SK-N-SH (cell line): Measurements from ENCODE around the gene MARCHF4. TPM values are rescaled to one million over a fixed set of nuclear protein-coding genes. Genes with fewer than 3 reads are reported as not detected.

ENCODE experiments used
- CTCF ChIA-PET: fragments of 300-600, 350-600 bp; formaldehyde crosslinking; extraction: SDS; loops from one replicate; lab custom pipeline; 2021; lab: Yijun Ruan, JAX
- POLR2A ChIA-PET: fragments of 350-600 bp; sonication (Branson Sonifier 250); formaldehyde crosslinking; extraction: SDS; loops from one replicate; lab custom pipeline; 2020; ENCODE audit warnings: antibody characterized with exemption, inconsistent platforms; lab: Yijun Ruan, JAX
- DNase-seq: peaks from one replicate; pipeline ENCODE4 v3.0.0; 2012
- H2AFZ ChIP-seq: fragments of 200-600 bp; sonication (generic); 2 replicates; pipeline ENCODE4 v1.8.1; 2016; ENCODE audit warnings: antibody characterized with exemption, mild to moderate bottlenecking, low read depth
- H3F3A ChIP-seq: fragments of 200-600 bp; sonication (generic); replicated peaks from 2 replicates; pipeline ENCODE3; 2016; ENCODE audit warnings: antibody characterized with exemption, mild to moderate bottlenecking; ENCODE audit not compliant: insufficient read depth
- H3K27ac ChIP-seq, 2 experiments: fragments of 200-500 bp in 1 of 2; fragments of 200-600 bp in 1 of 2; sonication (Bioruptor generic) in 1 of 2; sonication (generic), shearing (Covaris generic) in 1 of 2; 2 replicates each; pipeline versions ENCODE4 v1.5.1 to v1.6.1; 2014 to 2016; ENCODE audit warnings: low read depth in 2 of 2, inconsistent platforms in 1 of 2, low read length in 1 of 2, mild to moderate bottlenecking in 1 of 2, mixed read lengths in 1 of 2
- H3K27me3 ChIP-seq: fragments of 200-600 bp; sonication (generic), shearing (Covaris generic); 2 replicates; pipeline ENCODE4 v1.6.1; 2016; ENCODE audit warnings: mixed run types; ENCODE audit not compliant: insufficient read depth
- H3K36me3 ChIP-seq, 2 experiments: fragments of 200-500 bp in 1 of 2; fragments of 200-600 bp in 1 of 2; sonication (Bioruptor generic) in 1 of 2; sonication (generic) in 1 of 2; replicated peaks in 1 of 2; 2 replicates each; pipeline versions ENCODE3 to v1.5.1; 2014 to 2016; ENCODE audit warnings: low read length in 1 of 2, mild to moderate bottlenecking in 1 of 2; ENCODE audit not compliant: insufficient read depth in 2 of 2, control insufficient read depth in 1 of 2
- H3K4me1 ChIP-seq, 2 experiments: fragments of 200-500 bp in 1 of 2; fragments of 200-600 bp in 1 of 2; sonication (Bioruptor generic) in 1 of 2; sonication (generic), shearing (Covaris generic) in 1 of 2; 2 replicates each; pipeline versions ENCODE4 v1.5.1 to v1.6.1; 2014 to 2016; ENCODE audit warnings: low read depth in 1 of 2, low read length in 1 of 2, mixed run types in 1 of 2; ENCODE audit not compliant: insufficient read depth in 2 of 2, control insufficient read depth in 1 of 2
- H3K4me2 ChIP-seq: fragments of 200-600 bp; sonication (generic), shearing (Covaris generic); 2 replicates; pipeline ENCODE4 v1.6.1; 2017; ENCODE audit warnings: mixed run types
- H3K4me3 ChIP-seq, 2 experiments: fragments of 200-500 bp in 1 of 2; fragments of 200-600 bp in 1 of 2; sonication (Bioruptor generic) in 1 of 2; sonication (generic), shearing (Covaris generic) in 1 of 2; 2 replicates each; pipeline versions ENCODE4 v1.5.1 to v1.8.1; 2014 to 2016; ENCODE audit warnings: low read depth in 2 of 2, inconsistent platforms in 1 of 2, low read length in 1 of 2, mild to moderate bottlenecking in 1 of 2, mixed read lengths in 1 of 2, moderate library complexity in 1 of 2
- H3K79me2 ChIP-seq: fragments of 200-600 bp; sonication (generic); 2 replicates; pipeline ENCODE4 v1.8.1; 2017; ENCODE audit warnings: mild to moderate bottlenecking; ENCODE audit not compliant: insufficient read depth
- H3K9ac ChIP-seq: fragments of 200-600 bp; sonication (generic); 2 replicates; pipeline ENCODE4 v1.6.1; 2017; ENCODE audit warnings: mixed run types
- H3K9me2 ChIP-seq: fragments of 200-600 bp; sonication (generic); 2 replicates; pipeline ENCODE4 v1.6.1; 2017; ENCODE audit warnings: mixed run types
- H3K9me3 ChIP-seq: fragments of 200-600 bp; sonication (generic); 2 replicates; pipeline ENCODE4 v1.6.1; 2017; ENCODE audit warnings: mixed run types, mild to moderate bottlenecking, moderate library complexity
- H4K20me1 ChIP-seq: fragments of 200-600 bp; sonication (generic); 2 replicates; pipeline ENCODE4 v1.6.1; 2017; ENCODE audit warnings: mild to moderate bottlenecking, mixed run types; ENCODE audit not compliant: insufficient read depth
- ELF1 ChIP-seq: IDR thresholded peaks from 2 replicates; pipeline ENCODE4 v1.4.0; 2012
- EZH2phosphoT487 ChIP-seq: fragments of 200-600 bp; sonication (generic); IDR thresholded peaks from 2 replicates; pipeline ENCODE4 v1.6.1; 2017; ENCODE audit warnings: low read depth, mixed run types, mild to moderate bottlenecking, antibody characterized with exemption, moderate library complexity, borderline replicate concordance
- FOXJ3 ChIP-seq: sonication (generic); formaldehyde crosslinking; IDR thresholded peaks from 2 replicates; pipeline ENCODE4 v1.5.1; 2020; ENCODE audit warnings: mild to moderate bottlenecking, missing genetic modification reagents
- GATA2 ChIP-seq: sonication (generic); formaldehyde crosslinking; IDR thresholded peaks from 2 replicates; pipeline ENCODE4 v1.5.0; 2020; ENCODE audit warnings: mild to moderate bottlenecking, missing genetic modification reagents
- JUND ChIP-seq: IDR thresholded peaks from 2 replicates; pipeline ENCODE4 v1.4.0; 2012
- MXI1 ChIP-seq: IDR thresholded peaks from 2 replicates; pipeline ENCODE4 v1.6.1; 2012; ENCODE audit warnings: mild to moderate bottlenecking, low read depth, low read length, improper control_type of control experiment
- NRF1 ChIP-seq: IDR thresholded peaks from 2 replicates; pipeline ENCODE4 v1.6.1; 2012; ENCODE audit warnings: low read depth, mild to moderate bottlenecking, low read length
- RCOR1 ChIP-seq: fragments of 150-350 bp; IDR thresholded peaks from 2 replicates; pipeline ENCODE4 v1.6.1; 2017; ENCODE audit warnings: antibody characterized with exemption, low read length
- RFX5 ChIP-seq: IDR thresholded peaks from 2 replicates; pipeline ENCODE4 v1.6.1; 2012; ENCODE audit warnings: mild to moderate bottlenecking, improper control_type of control experiment, low read length
- RXRA ChIP-seq: IDR thresholded peaks from 2 replicates; pipeline ENCODE4 v1.4.0; 2012; ENCODE audit warnings: low read depth, mild to moderate bottlenecking, borderline replicate concordance
- TCF12 ChIP-seq: IDR thresholded peaks from 2 replicates; pipeline ENCODE4 v1.4.0; 2012
- WGBS: methylation state at CpG from one replicate; pipeline ENCODE4 v1.1.6; 2017; ENCODE audit warnings: low lambda C conversion rate; 5-methylcytosine and 5-hydroxymethylcytosine counted together
- polyA plus RNA-seq, 3 experiments: library from polyadenylated mRNA; depleted of rRNA; stranded (reverse); fragments of >200 nt; gene quantifications; 2 replicates each; pipeline ENCODE4 v1.2.3, GENCODE V29; 2012
- TF ChIP-seq, protein P1 (sequence below): fragments of 200-600 bp; sonication (generic); IDR thresholded peaks from 2 replicates; pipeline ENCODE4 v1.6.1; 2017; ENCODE audit warnings: antibody characterized with exemption, mild to moderate bottlenecking, moderate library complexity
- TF ChIP-seq, protein P2 (sequence below): fragments of 150-350 bp; IDR thresholded peaks from 2 replicates; pipeline ENCODE4 v1.6.1; 2017; ENCODE audit warnings: antibody characterized with exemption, low read length, low read depth, borderline replicate concordance
- TF ChIP-seq, protein P3 (sequence below): fragments of 150-350 bp; IDR thresholded peaks from 2 replicates; pipeline ENCODE4 v1.6.1; 2016; ENCODE audit warnings: mild to moderate bottlenecking, low read depth, low read length

MARCHF4 gene
- polyA plus RNA-seq, 1 of the 3 experiments (the other 2 are of a cell fraction): 7.6 TPM

DNA sequence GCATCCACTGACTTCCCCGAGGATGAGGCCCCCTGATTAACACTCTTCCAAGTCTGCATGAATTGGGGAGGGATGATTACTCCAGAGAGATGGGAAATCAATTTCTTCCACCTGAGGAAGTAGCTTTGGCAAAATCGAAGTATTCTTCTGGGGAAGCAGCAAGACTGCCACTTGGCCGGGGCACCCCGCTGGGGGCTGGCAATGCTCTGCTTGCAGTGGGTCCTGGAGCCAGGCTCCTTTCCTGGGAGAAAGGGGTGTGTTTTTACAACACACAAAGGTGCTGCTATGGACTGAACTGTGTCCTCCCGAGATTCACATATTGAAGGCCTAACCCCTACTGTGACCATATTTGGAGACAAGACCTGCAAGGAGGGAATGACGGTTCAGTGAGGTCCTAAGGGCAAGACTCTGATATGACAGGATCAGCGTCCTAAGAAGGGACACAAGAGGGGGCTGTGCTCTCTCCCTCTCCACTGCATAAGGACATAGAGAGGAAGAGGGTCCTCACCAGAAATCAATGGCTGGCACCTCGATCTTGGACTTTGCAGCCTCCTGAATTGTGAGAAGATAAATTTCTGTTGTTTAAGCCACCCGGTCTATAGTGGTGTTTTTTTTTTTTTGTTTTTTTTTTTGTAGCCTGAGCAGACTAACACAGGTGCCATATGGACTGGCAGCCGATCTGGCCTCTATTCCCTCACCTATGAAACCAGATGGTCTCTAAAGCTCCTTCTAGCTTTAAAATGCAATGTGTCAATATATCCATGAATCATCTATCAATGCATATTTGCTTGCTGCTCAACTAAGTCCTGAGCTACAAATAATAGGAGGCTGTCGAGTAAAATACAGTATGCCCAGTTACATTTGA, 36.4 kb upstream of the MARCHF4 start:
- H3K27ac ChIP-seq: no peak overlapping the region
- 79% methylated on average over 9 of the region's 11 CpGs for whole genome bisulfite sequencing
- no peak overlapping the region for H3K4me3 ChIP-seq
- no peak overlapping the region for H3K4me2 ChIP-seq
- no peaks in the 10 kb centered on the region for H3K9me2 ChIP-seq
- H3K36me3 ChIP-seq: no peaks in the 10 kb centered on the region
- no peaks in the 10 kb centered on the region for H3K27me3 ChIP-seq
- peaks cover 14% of the 10 kb centered on the region for H3F3A ChIP-seq
- no peaks in the 10 kb centered on the region for H3K9me3 ChIP-seq
- peaks cover 4 to 8% of the 10 kb centered on the region in 2 experiments; a peak in 2 of 4 replicates for H3K4me1 ChIP-seq
- H4K20me1 ChIP-seq: no peaks in the 10 kb centered on the region
- TF ChIP-seq RXRA: no peak
- no peak for TF ChIP-seq ELF1
- no peak for TF ChIP-seq TCF12
- H3K79me2 ChIP-seq: peaks cover 11% of the 10 kb centered on the region; the same call in 1 of the 2 replicates
- ChIA-PET POLR2A (no interaction called here), CTCF (no interaction called here)
- no peak overlapping the region for H3K9ac ChIP-seq
- H2AFZ ChIP-seq: no peak overlapping the region
- DNase-seq: no peak

DNA sequence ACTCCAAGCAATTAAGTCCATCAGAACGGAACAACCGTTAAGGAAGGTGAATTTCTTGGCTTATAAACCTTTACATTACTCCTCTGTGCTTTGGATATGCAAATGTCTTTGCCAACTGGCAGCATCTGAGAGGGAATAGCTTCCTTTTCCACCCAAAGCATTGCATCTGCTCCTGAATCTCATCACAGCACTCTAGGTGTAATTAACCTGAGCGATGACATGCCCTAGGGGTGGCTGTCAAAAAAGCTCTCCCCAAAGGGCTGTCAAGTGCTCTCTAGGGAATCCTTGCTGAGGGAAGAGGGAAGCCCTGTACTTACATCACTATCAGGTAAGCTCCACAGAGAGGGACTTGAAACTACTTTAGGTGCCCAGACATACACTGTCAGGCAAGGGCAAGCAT, 34.5 kb upstream of the MARCHF4 start:
- peaks cover 0 to 3% of the 10 kb centered on the region in 2 experiments; a peak in 1 of 4 replicates for H3K4me1 ChIP-seq
- TF ChIP-seq, protein P1, sequence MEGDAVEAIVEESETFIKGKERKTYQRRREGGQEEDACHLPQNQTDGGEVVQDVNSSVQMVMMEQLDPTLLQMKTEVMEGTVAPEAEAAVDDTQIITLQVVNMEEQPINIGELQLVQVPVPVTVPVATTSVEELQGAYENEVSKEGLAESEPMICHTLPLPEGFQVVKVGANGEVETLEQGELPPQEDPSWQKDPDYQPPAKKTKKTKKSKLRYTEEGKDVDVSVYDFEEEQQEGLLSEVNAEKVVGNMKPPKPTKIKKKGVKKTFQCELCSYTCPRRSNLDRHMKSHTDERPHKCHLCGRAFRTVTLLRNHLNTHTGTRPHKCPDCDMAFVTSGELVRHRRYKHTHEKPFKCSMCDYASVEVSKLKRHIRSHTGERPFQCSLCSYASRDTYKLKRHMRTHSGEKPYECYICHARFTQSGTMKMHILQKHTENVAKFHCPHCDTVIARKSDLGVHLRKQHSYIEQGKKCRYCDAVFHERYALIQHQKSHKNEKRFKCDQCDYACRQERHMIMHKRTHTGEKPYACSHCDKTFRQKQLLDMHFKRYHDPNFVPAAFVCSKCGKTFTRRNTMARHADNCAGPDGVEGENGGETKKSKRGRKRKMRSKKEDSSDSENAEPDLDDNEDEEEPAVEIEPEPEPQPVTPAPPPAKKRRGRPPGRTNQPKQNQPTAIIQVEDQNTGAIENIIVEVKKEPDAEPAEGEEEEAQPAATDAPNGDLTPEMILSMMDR: no peak
- TF ChIP-seq NRF1 (no peak), RXRA (no peak), RFX5 (no peak), MXI1 (no peak), FOXJ3 (no peak), GATA2 (CRISPR knock-in tag) (no peak), TCF12 (no peak), JUND (no peak), ELF1 (no peak), RCOR1 (no peak), EZH2phosphoT487 (no peak)
- TF ChIP-seq, protein P2, sequence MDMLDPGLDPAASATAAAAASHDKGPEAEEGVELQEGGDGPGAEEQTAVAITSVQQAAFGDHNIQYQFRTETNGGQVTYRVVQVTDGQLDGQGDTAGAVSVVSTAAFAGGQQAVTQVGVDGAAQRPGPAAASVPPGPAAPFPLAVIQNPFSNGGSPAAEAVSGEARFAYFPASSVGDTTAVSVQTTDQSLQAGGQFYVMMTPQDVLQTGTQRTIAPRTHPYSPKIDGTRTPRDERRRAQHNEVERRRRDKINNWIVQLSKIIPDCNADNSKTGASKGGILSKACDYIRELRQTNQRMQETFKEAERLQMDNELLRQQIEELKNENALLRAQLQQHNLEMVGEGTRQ: no peak
- TF ChIP-seq, protein P3, sequence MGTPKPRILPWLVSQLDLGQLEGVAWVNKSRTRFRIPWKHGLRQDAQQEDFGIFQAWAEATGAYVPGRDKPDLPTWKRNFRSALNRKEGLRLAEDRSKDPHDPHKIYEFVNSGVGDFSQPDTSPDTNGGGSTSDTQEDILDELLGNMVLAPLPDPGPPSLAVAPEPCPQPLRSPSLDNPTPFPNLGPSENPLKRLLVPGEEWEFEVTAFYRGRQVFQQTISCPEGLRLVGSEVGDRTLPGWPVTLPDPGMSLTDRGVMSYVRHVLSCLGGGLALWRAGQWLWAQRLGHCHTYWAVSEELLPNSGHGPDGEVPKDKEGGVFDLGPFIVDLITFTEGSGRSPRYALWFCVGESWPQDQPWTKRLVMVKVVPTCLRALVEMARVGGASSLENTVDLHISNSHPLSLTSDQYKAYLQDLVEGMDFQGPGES: no peak
- H3K36me3 ChIP-seq: no peaks in the 10 kb centered on the region
- WGBS: 85% methylated on average over 2 of the region's 3 CpGs
- no peak overlapping the region for H3K27ac ChIP-seq
- POLR2A ChIA-PET: no interaction called here
- no peaks in the 10 kb centered on the region for H4K20me1 ChIP-seq
- CTCF ChIA-PET: interaction anchor here (0.8 to 1.2 kb wide), 3 partner anchors 63 to 373 kb away, joined by 3 read pairs; no protein-coding TSS in a partner anchor
- no peak overlapping the region for H3K4me2 ChIP-seq
- H3F3A ChIP-seq: peaks cover 11% of the 10 kb centered on the region
- no peak for DNase-seq
- H3K9ac ChIP-seq: no peak overlapping the region
- H3K79me2 ChIP-seq: no peaks in the 10 kb centered on the region
- H3K9me3 ChIP-seq: no peaks in the 10 kb centered on the region
- no peaks in the 10 kb centered on the region for H3K9me2 ChIP-seq
- no peak overlapping the region for H2AFZ ChIP-seq
- no peak overlapping the region for H3K4me3 ChIP-seq
- no peaks in the 10 kb centered on the region for H3K27me3 ChIP-seq
